Measurements from ENCODE around the gene PUSL1. TPM values are rescaled to one million over a fixed set of nuclear protein-coding genes. Genes with fewer than 3 reads are reported as not detected.

The PUSL1 gene
- total RNA-seq, 4 donors from 2014 or later, result 6.2 to 13.1 (median 9.5) TPM

DNA sequence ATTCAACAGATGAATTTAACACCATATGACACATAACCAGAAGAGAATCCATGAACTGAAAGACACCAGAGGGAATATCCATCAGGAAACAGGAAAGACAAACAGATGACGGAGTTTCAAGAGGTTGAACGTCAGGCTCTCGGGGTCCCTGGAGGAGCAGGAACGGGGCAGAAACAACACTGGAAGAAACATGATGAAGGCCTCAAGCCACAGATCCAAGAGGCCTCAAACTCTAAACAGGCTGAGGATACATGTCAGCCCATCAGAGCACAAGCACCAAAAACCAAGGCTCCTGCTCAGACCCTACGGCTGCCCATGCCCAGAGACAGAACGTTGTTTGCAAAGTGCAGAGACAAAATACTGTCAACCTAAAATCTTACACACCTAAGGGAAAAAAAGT, 9.0 kb downstream of the PUSL1 start:
- intact Hi-C loops (cut with DNase I; ENCODE audit: low total_unique reads), result loop anchor here (10.0 kb wide), 1 partner anchor 363 kb away; the partner anchor contains the start of gene NOC2L
- in situ Hi-C loops (cut with MboI; ENCODE audit: low sequenced_read_pairs in 4 of 4), result no loop called here
- no peaks in the 10 kb centered on the region for H3K9me3 ChIP-seq

DNA sequence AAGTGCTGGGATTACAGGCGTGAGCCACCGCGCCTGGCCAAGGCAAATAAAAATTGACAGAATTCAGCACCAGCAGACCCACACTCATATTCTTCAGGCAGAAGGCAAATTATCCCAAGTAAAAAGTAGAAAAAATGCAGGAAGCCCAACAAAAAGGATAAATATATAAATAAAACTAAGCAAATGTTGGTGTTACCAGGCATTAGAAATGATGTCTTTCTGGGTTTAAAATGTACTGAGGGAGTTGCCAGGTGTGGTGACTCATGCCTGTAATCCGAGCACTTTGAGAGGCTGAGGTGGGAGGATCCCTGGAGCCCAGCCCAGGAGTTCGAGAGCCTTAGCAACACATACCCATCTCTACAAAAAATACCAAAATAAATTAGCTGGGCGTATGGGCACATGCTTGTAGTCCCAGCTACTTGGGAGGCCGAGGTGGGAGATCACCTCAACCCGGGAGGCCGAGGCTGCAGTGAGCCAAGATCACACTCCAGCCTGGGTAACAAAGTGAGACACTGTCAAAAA, 9.8 kb downstream of the PUSL1 start:
- DNase-seq, result peak; percentile 83 to 93
- in situ Hi-C loops (cut with MboI; ENCODE audit: low sequenced_read_pairs in 4 of 4) (no loop called here), intact Hi-C loops (cut with DNase I; ENCODE audit: low total_unique reads) (loop anchor here (10.0 kb wide), 1 partner anchor 363 kb away; the partner anchor contains the start of gene NOC2L)
- no peaks in the 10 kb centered on the region for H3K27me3 ChIP-seq
- H3K4me1 ChIP-seq, result peaks cover 38 to 45% of the 10 kb centered on the region in 2 donors
- H3K36me3 ChIP-seq, result peaks cover 0 to 43% of the 10 kb centered on the region in 2 donors
- peak overlapping the region; percentile 74 to 91 (median 86) for H3K27ac ChIP-seq
- TF ChIP-seq POLR2A (IDR thresholded peaks at IDR 0.05), result no peak
- TF ChIP-seq, protein P1, sequence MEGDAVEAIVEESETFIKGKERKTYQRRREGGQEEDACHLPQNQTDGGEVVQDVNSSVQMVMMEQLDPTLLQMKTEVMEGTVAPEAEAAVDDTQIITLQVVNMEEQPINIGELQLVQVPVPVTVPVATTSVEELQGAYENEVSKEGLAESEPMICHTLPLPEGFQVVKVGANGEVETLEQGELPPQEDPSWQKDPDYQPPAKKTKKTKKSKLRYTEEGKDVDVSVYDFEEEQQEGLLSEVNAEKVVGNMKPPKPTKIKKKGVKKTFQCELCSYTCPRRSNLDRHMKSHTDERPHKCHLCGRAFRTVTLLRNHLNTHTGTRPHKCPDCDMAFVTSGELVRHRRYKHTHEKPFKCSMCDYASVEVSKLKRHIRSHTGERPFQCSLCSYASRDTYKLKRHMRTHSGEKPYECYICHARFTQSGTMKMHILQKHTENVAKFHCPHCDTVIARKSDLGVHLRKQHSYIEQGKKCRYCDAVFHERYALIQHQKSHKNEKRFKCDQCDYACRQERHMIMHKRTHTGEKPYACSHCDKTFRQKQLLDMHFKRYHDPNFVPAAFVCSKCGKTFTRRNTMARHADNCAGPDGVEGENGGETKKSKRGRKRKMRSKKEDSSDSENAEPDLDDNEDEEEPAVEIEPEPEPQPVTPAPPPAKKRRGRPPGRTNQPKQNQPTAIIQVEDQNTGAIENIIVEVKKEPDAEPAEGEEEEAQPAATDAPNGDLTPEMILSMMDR (IDR thresholded peaks at IDR 0.05 in 4 of 5, conservative IDR thresholded peaks at IDR 0.05 in 1 of 5), result no peak
- no peak overlapping the region for H3K4me3 ChIP-seq
- peak; percentile 96 to 97 for ATAC-seq
- no peaks in the 10 kb centered on the region for H3K9me3 ChIP-seq

More for the DNA sequence above, 9.0 kb downstream of the PUSL1 start:
- ATAC-seq (no peak), DNase-seq (no peak)
- peak overlapping the region; percentile 74 to 91 (median 86) for H3K27ac ChIP-seq
- H3K27me3 ChIP-seq, result no peaks in the 10 kb centered on the region
- no peak overlapping the region for H3K4me3 ChIP-seq
- H3K36me3 ChIP-seq, result peaks cover 0 to 50% of the 10 kb centered on the region in 2 donors
- peaks cover 33 to 42% of the 10 kb centered on the region in 2 donors for H3K4me1 ChIP-seq
- TF ChIP-seq POLR2A (IDR thresholded peaks at IDR 0.05), result no peak
- TF ChIP-seq, protein P1 (IDR thresholded peaks at IDR 0.05 in 4 of 5, conservative IDR thresholded peaks at IDR 0.05 in 1 of 5), result no peak

DNA sequence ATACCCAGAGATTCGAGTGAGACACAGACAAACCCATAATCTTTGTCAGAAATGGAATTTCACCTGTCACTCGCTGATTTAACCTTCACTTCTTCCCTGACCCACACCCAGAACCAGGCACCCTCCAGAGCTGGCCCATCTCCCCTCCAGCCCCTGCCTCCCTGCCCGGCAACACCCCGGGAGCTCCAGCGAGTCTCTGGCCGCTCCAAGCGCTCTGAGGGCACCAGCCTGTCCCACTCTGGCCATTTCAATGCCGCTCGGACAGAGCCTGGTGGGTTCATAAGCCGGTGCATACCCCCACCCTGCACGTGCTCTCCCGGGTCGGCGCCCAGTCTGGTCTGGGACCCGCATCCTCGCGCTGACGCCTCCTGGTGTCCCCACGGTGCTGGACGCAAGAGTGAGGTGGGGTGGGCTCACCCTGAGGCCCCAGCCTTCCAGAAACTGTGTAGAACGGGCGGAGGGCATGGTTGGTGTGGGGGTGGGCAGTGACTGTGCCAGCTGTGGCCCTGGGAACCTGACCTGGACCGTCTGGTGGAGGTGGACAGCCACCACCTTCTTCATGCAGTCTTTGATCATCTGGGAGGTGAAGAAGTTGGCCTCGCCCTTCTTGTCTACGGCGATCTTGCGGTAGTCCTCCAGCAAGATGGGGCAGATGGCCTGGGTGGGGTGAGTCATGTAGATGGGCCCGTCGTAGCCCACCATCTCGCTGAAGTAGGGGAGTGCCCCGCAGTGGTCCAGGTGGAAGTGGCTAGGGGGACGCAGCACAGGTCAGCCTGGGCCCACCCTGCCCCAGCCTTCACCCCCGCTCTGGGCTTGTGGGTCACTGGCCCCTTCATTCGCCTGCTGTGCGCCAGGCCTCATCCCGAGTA, 10.6 kb downstream of the PUSL1 start:
- no peak for TF ChIP-seq POLR2A (IDR thresholded peaks at IDR 0.05)
- Histone ChIP-seq H3K9me3 (no peaks in the 10 kb centered on the region), H3K4me3 (no peak overlapping the region), H3K27ac (peak overlapping the region; percentile 74 to 91 (median 86)), H3K36me3 (peaks cover 0 to 35% of the 10 kb centered on the region in 2 donors), H3K4me1 (peaks cover 42 to 50% of the 10 kb centered on the region in 2 donors), H3K27me3 (no peaks in the 10 kb centered on the region)
- DNase-seq, result no peak
- ATAC-seq, result no peak
- in situ Hi-C loops (cut with MboI; ENCODE audit: low sequenced_read_pairs in 4 of 4) (no loop called here), intact Hi-C loops (cut with DNase I; ENCODE audit: low total_unique reads) (loop anchor here (10.0 kb wide), 1 partner anchor 364 kb away; the partner anchor contains the start of gene NOC2L)

DNA sequence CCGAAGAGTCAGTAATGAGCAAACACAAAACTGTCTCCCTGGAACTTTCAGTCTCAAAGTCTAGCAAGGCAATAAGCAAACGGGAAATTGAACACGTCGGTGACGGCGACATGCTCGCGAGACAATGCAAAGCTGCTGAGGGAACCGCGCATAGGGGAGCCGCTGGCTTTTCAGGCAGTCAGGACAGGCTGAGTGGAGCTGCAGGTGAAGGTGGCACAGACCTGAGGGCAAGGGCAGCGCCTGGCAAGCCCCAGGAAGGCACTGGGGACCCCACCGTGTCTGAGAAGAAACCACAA, 11.2 kb downstream of the PUSL1 start:
- Histone ChIP-seq H3K27me3 (no peaks in the 10 kb centered on the region), H3K9me3 (no peaks in the 10 kb centered on the region), H3K4me1 (peaks cover 42 to 50% of the 10 kb centered on the region in 2 donors), H3K4me3 (no peak overlapping the region), H3K27ac (peak overlapping the region; percentile 5 to 91 (median 80)), H3K36me3 (peaks cover 0 to 29% of the 10 kb centered on the region in 2 donors)
- DNase-seq (no peak), ATAC-seq (no peak)
- intact Hi-C loops (cut with DNase I; ENCODE audit: low total_unique reads) (loop anchor here (10.0 kb wide), 1 partner anchor 365 kb away; the partner anchor contains the start of gene NOC2L), in situ Hi-C loops (cut with MboI; ENCODE audit: low sequenced_read_pairs in 4 of 4) (no loop called here)
- no peak for TF ChIP-seq POLR2A (IDR thresholded peaks at IDR 0.05)
- TF ChIP-seq, protein P1 (IDR thresholded peaks at IDR 0.05 in 4 of 5, conservative IDR thresholded peaks at IDR 0.05 in 1 of 5), result no peak
